Esophagus (tissue), 2 donors: ENCODE measurements around the gene CYP3A4. TPM values are rescaled to one million over a fixed set of nuclear protein-coding genes. Genes with fewer than 3 reads are reported as not detected.
"Not testable (repeated sequence)": the region's sequence is repeated elsewhere in the genome, so short reads cannot be mapped to it uniquely, and the experiment has no call there.

Source experiments
- H3K27ac ChIP-seq, 2 donors: one replicate each; pipeline ENCODE4 v1.5.1; 2013; ENCODE audit warnings: low read depth in 2 of 2, mild to moderate bottlenecking in 2 of 2, inconsistent platforms in 1 of 2, low read length in 1 of 2, moderate library complexity in 1 of 2
- H3K27me3 ChIP-seq, 2 donors: one replicate each; pipeline ENCODE4 v1.6.1; 2013; ENCODE audit warnings: low read length in 2 of 2, control low read depth in 1 of 2, mild to moderate bottlenecking in 1 of 2; ENCODE audit not compliant: insufficient read depth in 2 of 2, control insufficient read depth in 1 of 2
- H3K36me3 ChIP-seq, 2 donors: one replicate each; pipeline ENCODE4 v1.6.1; 2013; ENCODE audit warnings: low read length in 1 of 2; ENCODE audit not compliant: control insufficient read depth in 2 of 2, insufficient read depth in 2 of 2
- H3K4me1 ChIP-seq, 2 donors: one replicate each; pipeline ENCODE4 v1.6.1; 2013; ENCODE audit warnings: low read length in 1 of 2; ENCODE audit not compliant: control insufficient read depth in 2 of 2, insufficient read depth in 2 of 2
- H3K4me3 ChIP-seq, 2 donors: one replicate each; pipeline ENCODE4 v1.5.1; 2013; ENCODE audit warnings: low read length in 2 of 2, mild to moderate bottlenecking in 2 of 2, low read depth in 1 of 2, moderate library complexity in 1 of 2
- H3K9me3 ChIP-seq, 2 donors: one replicate each; pipeline ENCODE4 v1.6.1; 2013; ENCODE audit warnings: mild to moderate bottlenecking in 2 of 2, low read depth in 1 of 2, low read length in 1 of 2, moderate library complexity in 1 of 2; ENCODE audit not compliant: control insufficient read depth in 2 of 2, insufficient read depth in 1 of 2
- WGBS, 2 donors: extraction: QIAGEN DNeasy Blood & Tissue Kit; methylation state at CpG; one replicate each; pipeline ENCODE4 v1.1.7; 2013; 5-methylcytosine and 5-hydroxymethylcytosine counted together
- polyA plus RNA-seq, 2 donors: library from polyadenylated mRNA; stranded (reverse); fragments of 200-250 nt; gene quantifications; one replicate each; pipeline ENCODE4 v1.2.3, GENCODE V29; 2013
- donor health status: healthy with polysubstance abuse.
- donor health status: Bipolar disorder and iron deficiency.

CYP3A4 gene
- polyA plus RNA-seq, 2 donors, result 0.16 to 0.20 TPM

GRCh38 chr7:99742737-99743394, 41.1 kb downstream of the CYP3A4 start:
- H3K27me3 ChIP-seq, result no peaks in the 10 kb centered on the region
- H3K36me3 ChIP-seq, result no peaks in the 10 kb centered on the region
- H3K4me1 ChIP-seq, result no peaks in the 10 kb centered on the region
- H3K27ac ChIP-seq, result no peak overlapping the region
- H3K4me3 ChIP-seq, result no peak overlapping the region
- H3K9me3 ChIP-seq, result no peaks in the 10 kb centered on the region
- WGBS, 2 donors, result 86 to 89% methylated on average over 4 of the region's 4 CpGs

DNA sequence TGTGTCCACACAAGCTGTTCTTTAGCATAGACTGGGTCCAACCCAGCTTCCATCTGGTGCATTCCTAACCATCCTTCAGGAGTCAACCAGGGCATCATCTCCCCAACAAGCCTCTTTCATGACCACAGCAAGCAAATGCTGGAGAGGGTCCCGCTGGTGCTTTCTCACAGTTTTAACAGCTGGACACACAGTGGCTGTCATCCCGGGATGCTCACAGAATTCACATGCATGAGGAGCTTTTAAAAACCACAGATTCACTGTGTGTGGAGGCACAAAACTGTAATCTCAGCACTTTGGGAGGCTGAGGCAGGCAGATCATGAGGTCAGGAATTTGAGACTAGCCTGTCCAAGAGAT, 42.6 kb downstream of the CYP3A4 start:
- 92 to 94% methylated on average over 2 of the region's 2 CpGs for WGBS, 2 donors
- H3K4me3 ChIP-seq, result no peak overlapping the region
- H3K4me1 ChIP-seq, result no peaks in the 10 kb centered on the region
- no peak overlapping the region for H3K27ac ChIP-seq
- no peaks in the 10 kb centered on the region for H3K27me3 ChIP-seq
- no peaks in the 10 kb centered on the region for H3K9me3 ChIP-seq
- peaks cover 0 to 2% of the 10 kb centered on the region in 2 donors for H3K36me3 ChIP-seq

DNA sequence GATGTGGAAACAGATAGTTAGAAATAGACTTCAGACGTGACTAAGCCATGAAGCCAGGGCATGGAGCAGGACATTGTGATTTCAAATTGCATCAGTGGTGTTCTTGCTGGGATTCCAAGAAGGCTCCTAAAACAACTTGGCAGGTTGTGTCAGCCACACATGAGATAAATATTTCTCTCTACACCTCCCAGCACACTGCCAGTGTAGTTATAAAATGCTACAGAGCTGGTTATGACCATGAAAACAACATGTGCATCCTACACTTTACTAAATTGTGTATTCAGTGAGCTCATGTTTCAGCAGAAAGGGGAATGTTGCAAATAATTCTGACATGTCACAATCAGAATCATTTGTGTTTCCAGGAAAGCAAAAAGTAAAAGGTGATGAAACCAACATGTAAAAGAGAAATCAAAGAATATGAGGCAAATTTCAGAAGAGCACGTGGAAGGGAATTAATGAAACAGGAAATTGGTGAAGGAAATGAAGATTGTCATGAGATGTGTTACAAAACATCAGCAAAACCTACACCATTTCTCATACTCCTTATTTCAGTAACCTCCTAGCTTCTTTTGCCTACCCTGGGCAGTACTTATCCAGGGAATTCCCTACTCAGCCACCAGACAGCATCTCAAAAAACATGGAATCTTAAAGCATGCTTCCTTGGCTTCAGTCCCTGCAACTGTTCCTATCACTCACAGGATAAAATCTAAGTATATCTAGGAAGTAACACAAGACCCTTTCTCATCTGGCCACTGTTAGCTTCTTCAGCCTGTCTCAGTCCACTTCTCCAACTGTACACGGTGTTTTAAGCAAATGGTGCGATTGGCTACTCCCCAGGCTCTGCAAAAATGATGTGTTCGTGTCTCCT, 43.2 kb downstream of the CYP3A4 start:
- 81 to 82% methylated on average over 5 of the region's 5 CpGs for WGBS, 2 donors
- Histone ChIP-seq H3K4me3 (no peak overlapping the region), H3K4me1 (no peaks in the 10 kb centered on the region), H3K36me3 (peaks cover 0 to 2% of the 10 kb centered on the region in 2 donors), H3K27ac (no peak overlapping the region), H3K9me3 (no peaks in the 10 kb centered on the region), H3K27me3 (no peaks in the 10 kb centered on the region)

DNA sequence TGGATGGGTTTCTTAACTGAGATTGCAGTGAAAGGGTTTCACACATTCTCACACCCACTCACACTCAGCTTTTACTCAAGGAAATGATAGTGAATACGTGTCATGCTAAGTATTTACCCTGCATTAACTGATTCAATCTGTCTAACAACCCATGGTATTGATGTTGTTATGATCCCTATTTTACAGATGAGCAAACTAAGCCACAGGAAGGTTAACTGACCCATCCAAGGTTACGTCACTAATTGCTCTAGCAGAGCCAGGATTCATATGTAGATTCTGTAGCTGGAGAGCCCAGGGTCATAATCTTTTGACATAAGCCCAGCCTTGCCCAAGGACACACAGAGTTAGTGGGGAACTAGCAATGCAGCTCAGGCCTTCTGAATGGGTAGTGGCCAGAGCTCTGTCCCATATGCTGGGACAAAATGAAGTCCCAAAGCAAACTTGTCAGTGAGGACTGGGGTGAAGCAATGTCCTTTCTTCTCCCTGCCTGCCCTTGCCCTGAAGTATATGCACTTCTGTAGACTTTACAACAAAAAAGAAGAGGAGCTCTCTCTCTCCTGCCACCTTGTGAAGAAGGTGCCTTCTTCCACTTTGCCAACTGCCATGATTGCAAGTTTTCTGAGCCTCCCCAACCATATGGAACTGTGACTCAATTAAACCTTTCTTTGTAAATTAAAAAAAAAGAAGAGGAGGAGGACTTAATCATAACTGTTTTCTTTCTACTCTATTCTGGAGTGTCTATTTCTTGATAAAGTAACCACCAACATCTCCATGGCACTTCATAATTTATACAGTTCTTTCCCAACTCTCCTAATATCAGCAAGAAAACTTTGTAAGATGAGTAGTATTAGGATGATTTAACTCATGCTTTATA, 44.0 kb downstream of the CYP3A4 start:
- no peaks in the 10 kb centered on the region for H3K4me1 ChIP-seq
- 77% methylated on average over 2 of the region's 2 CpGs for WGBS, 2 donors
- peaks cover 0 to 2% of the 10 kb centered on the region in 2 donors for H3K36me3 ChIP-seq
- H3K9me3 ChIP-seq, result no peaks in the 10 kb centered on the region
- no peak overlapping the region for H3K4me3 ChIP-seq
- no peak overlapping the region for H3K27ac ChIP-seq
- H3K27me3 ChIP-seq, result no peaks in the 10 kb centered on the region

GRCh38 chr7:99737726-99738125, 46.3 kb downstream of the CYP3A4 start:
- H3K9me3 ChIP-seq, result no peaks in the 10 kb centered on the region
- H3K4me1 ChIP-seq, result no peaks in the 10 kb centered on the region
- H3K27me3 ChIP-seq, result no peaks in the 10 kb centered on the region
- no peak overlapping the region for H3K4me3 ChIP-seq
- 51 to 55% methylated on average over 1 of the region's 1 CpG for WGBS, 2 donors
- peaks cover 0 to 2% of the 10 kb centered on the region in 2 donors for H3K36me3 ChIP-seq
- no peak overlapping the region for H3K27ac ChIP-seq

- H3K4me1 ChIP-seq, H3K27ac ChIP-seq, H3K36me3 ChIP-seq, H3K9me3 ChIP-seq, H3K4me3 ChIP-seq, H3K27me3 ChIP-seq: not testable (repeated sequence)
- 67 to 69% methylated on average over 4 of the region's 4 CpGs for whole genome bisulfite sequencing, 2 donors
These were observed 47.3 kb downstream of the CYP3A4 start for GRCh38 chr7:99736667-99737066.

- 62 to 64% methylated on average over 5 of the region's 5 CpGs for WGBS, 2 donors
- H3K27ac ChIP-seq, result no peak within 1 kb of the TSS
These were observed 49.0 kb downstream of the CYP3A4 start, which contains the start of gene CYP3A7 for GRCh38 chr7:99734987-99735386. CYP3A7 (minus strand) TSS chr7:99735196; CDS start chr7:99735093, 103 bp downstream.

GRCh38 chr7:99733448-99733847, 50.5 kb downstream of the CYP3A4 start:
- Histone ChIP-seq H3K27me3 (no peaks in the 10 kb centered on the region), H3K36me3 (peaks cover 0 to 2% of the 10 kb centered on the region in 2 donors)
- 91 to 97% methylated on average over 2 of the region's 2 CpGs for WGBS, 2 donors

More at GRCh38 chr7:99734987-99735386, 49.0 kb downstream of the CYP3A4 start, which contains the start of gene CYP3A7:
- Histone ChIP-seq H3K4me1 (no peaks in the 10 kb centered on the region), H3K36me3 (peaks cover 0 to 2% of the 10 kb centered on the region in 2 donors), H3K4me3 (no peak within 1 kb of the TSS), H3K27me3 (no peaks in the 10 kb centered on the region), H3K9me3 (no peaks in the 10 kb centered on the region)

DNA sequence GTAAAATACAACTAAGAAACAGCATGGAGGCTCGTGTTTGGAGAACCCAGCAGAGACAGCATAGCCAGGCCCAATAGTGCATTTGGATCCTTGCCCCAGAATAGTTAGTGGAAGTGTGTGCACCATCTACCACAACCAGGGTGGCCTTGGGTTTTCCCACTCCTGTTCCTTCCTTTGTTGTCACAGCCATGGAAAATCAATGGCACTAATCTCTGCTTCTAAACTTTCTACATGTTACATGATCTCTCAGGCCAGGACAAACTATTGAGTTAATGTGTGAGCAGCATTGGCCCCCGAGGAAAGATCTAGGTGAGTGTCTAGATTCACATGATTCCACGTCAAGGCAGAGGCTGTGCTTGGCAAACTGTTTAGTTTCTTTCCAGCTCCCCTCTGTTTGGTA, 51.0 kb downstream of the CYP3A4 start:
- H3K27ac ChIP-seq, result no peak overlapping the region
- no peaks in the 10 kb centered on the region for H3K9me3 ChIP-seq
- H3K36me3 ChIP-seq, result peaks cover 0 to 2% of the 10 kb centered on the region in 2 donors
- H3K4me1 ChIP-seq, result peaks cover 0 to 3% of the 10 kb centered on the region in 2 donors
- 73 to 93% methylated on average over 3 of the region's 3 CpGs for WGBS, 2 donors
- no peak overlapping the region for H3K4me3 ChIP-seq
- no peaks in the 10 kb centered on the region for H3K27me3 ChIP-seq

More at GRCh38 chr7:99733448-99733847, 50.5 kb downstream of the CYP3A4 start:
- peaks cover 0 to 3% of the 10 kb centered on the region in 2 donors for H3K4me1 ChIP-seq
- no peak overlapping the region for H3K4me3 ChIP-seq
- no peak overlapping the region for H3K27ac ChIP-seq
- H3K9me3 ChIP-seq, result no peaks in the 10 kb centered on the region
